C1 segment of cervical spinal cord (tissue), 14 donors: ENCODE measurements around the gene NNAT.

Source experiments
- DNase-seq, 14 donors: peaks; one replicate each; lab custom pipeline; 2025; lab: John Stamatoyannopoulos, UW

NNAT gene

GRCh38 chr20:37523911-37524700 is 3.1 kb downstream of the NNAT start:
- no peak for DNase-seq

GRCh38 chr20:37524859-37525708 is 4.0 kb downstream of the NNAT start:
- DNase-seq, result no peak

GRCh38 chr20:37525810-37526209 is 4.8 kb downstream of the NNAT start:
- no peak for DNase-seq

GRCh38 chr20:37526238-37526838 is 5.3 kb downstream of the NNAT start:
- DNase-seq, result no peak

GRCh38 chr20:37526839-37527637 is 6.0 kb downstream of the NNAT start:
- peak in 1 of 14 donors; percentile 70 for DNase-seq

GRCh38 chr20:37527638-37528445 is 6.8 kb downstream of the NNAT start, which contains the start of gene BLCAP:
BLCAP (minus strand) TSS chr20:37527876; CDS start chr20:37519174, 8,702 bp downstream.
- peak; percentile 55 to 97 (median 90) for DNase-seq

GRCh38 chr20:37528446-37529213 is 7.6 kb downstream of the NNAT start:
- no peak for DNase-seq

GRCh38 chr20:37529214-37529967 is 8.3 kb downstream of the NNAT start:
- DNase-seq, result no peak

GRCh38 chr20:37529968-37530600 is 9.0 kb downstream of the NNAT start:
- DNase-seq, result no peak

GRCh38 chr20:37530696-37531095 is 9.6 kb downstream of the NNAT start:
- DNase-seq, result no peak

GRCh38 chr20:37531856-37532255 is 10.8 kb downstream of the NNAT start:
- DNase-seq, result no peak

GRCh38 chr20:37533154-37533715 is 12.2 kb downstream of the NNAT start:
- no peak for DNase-seq

- DNase-seq, result peak in 7 of 14 donors; percentile 16 to 43 (median 34)
These were observed 13.5 kb downstream of the NNAT start for GRCh38 chr20:37534401-37535157.

GRCh38 chr20:37535443-37536132 is 14.5 kb downstream of the NNAT start:
- no peak for DNase-seq

GRCh38 chr20:37537505-37537904 is 16.5 kb downstream of the NNAT start:
- DNase-seq, result no peak

- no peak for DNase-seq
These were observed 17.0 kb downstream of the NNAT start for GRCh38 chr20:37538003-37538402.

GRCh38 chr20:37539424-37539823 is 18.4 kb downstream of the NNAT start:
- DNase-seq, result no peak
